HG03066 (cell line): ENCODE data around the gene PSMG3.

Experiments used
- ATAC-seq: cut with Tn5 transposase; IDR thresholded peaks from one replicate; pipeline ENCODE4 v1.9.1; 2021; ENCODE audit warnings: low read depth; ENCODE audit not compliant: unreplicated experiment

The PSMG3 gene

DNA sequence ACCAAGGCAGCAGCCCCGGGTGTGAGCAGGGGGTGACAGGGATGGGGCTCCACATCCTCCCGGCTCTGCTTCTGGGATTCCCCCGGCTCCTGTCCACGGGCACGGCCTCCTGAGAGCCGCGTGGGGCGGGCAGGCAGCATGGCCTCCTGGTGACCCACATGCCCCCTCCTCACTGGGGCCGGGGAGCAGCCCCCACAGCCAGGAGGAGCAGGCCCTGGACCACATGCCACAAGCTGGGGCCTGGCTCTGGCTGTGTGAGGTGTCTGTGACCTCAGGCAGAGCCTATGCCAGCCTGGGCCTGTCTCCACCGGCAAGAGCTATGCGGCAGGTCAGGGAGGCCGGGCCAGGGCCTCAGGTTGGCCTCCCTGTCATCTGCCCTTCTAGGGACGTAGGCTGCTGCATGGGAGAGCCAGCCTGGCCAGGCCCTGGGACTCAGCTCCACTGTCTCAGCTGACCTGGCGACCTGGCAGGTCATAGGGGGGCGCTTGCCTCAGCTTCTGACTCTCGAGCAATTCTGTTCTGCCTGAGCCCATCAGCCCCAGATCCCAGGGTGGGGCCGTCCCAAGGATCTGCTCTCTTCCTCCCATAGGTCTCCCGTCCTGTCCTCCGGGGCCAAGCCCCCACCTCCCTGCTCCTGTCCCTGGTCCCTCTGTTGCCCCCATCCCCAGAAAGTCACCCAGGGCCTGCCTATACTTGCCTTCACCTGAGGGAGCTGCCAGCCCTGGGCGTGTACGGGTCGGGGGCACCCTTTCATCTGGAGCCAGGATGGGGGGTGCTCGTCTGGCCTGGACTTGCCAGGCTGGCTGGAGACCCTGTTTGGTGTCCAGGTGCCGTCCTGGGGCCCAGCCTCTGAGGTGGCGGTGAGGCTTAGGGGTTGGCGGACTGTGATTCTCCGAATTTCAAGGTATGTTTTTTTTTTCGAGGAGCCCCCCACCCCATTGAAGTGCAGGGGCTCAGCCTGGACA lies 9.9 kb downstream of the PSMG3 start:
- ATAC-seq = no peak

DNA sequence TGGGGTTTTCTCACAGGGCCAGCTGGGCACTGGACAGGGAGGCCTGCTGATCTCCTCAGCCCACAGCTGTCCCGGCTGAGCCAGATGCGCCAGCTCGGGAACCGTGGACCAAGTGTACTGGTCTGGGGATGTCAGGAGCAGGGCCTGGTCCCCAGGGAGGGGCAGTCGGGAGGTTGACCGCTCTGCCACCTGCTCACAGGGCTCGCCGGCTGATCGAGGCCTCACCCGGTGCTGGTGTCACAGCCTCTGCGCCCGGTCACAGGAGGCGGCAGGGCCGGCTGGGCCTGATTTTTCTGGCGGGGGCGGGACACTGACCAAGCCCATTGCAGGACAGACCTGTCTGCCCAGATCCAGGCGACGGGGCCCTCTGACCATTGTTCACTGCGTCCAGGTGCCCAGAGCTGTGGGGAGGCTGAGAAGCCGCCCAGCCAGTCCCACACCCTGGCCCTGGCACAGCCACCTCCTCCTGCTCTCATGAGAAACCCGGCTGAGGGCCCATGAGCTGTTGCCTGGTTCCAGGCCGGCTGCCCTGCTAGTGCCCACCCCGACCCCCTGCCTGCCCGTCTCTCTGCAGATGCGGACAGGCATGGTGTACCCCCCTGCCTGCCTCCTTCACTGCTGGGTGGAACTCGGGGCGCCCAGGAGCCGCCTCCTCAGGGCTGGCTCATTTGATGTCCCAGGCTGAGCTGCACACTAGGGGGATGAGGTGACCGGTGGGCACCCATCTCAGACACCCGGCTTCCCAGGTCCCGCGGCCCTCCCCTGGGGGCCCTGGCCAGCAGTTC lies 10.8 kb downstream of the PSMG3 start:
- ATAC-seq = no peak

GRCh38 chr7:1558181-1558811 lies 11.5 kb downstream of the PSMG3 start:
- ATAC-seq = no peak

DNA sequence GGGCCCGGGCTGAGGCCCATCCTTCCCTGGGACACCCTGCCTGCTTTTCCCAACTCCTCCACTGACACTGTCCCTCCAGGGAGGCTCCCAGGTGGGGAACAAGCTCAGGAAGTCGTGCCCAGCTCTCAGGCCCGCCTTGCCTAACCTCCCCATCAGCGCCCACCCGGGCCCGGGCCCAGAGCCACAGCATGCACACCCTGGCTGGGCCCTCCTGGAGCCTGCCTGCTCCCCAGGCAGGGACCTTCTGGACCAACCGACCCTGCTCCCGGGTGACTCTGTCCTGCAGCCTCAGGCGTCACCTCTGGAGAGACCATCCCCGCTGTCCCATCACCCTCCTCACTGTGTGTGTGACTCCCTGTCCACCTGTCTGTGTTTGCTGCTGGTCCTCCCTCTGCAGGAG lies 12.1 kb downstream of the PSMG3 start:
- ATAC-seq = no peak

- ATAC-seq = no peak
These were observed 12.8 kb downstream of the PSMG3 start for GRCh38 chr7:1557006-1557405.

DNA sequence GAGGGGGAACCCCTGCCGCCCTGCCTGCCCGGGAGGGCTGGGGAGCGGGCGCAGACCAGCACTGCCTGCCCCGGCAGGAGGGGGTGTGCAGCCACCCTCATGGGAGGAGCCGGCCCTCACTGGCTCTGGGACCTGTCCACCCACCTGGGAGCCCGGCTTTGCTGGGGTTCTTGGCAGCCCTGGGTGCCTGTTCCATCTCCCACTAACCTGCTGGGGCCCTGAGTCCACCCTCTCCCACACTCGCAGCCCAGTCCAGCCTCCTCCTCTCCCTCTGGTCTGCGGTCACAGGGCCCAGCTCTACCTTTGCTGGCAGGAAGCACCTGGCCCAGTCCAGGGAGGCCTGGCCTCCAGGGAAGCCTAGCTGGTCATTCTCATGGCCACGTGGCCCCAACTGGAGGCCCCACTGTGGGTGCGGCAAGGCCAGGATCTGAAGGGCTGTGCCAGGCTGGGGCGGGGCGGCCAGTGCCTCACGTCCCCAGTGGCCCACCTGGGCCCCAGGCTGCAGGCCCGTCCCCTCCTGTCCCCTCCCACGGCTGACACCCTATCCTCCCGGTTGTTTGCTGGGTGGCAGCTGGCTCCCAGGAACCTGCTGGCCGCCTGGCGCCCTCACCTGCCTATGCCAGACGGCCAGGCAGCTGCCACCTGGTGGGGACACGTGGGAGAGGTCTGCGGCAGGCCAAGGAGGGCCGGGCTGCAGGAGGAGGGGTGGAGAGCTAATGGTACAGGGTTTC lies 13.9 kb downstream of the PSMG3 start, which contains the start of gene TMEM184A:
TSS of gene TMEM184A (minus strand) at position 393 of the 731 bp plus-strand sequence. CDS start 721 bp downstream, outside the sequence.
- no peak for ATAC-seq

DNA sequence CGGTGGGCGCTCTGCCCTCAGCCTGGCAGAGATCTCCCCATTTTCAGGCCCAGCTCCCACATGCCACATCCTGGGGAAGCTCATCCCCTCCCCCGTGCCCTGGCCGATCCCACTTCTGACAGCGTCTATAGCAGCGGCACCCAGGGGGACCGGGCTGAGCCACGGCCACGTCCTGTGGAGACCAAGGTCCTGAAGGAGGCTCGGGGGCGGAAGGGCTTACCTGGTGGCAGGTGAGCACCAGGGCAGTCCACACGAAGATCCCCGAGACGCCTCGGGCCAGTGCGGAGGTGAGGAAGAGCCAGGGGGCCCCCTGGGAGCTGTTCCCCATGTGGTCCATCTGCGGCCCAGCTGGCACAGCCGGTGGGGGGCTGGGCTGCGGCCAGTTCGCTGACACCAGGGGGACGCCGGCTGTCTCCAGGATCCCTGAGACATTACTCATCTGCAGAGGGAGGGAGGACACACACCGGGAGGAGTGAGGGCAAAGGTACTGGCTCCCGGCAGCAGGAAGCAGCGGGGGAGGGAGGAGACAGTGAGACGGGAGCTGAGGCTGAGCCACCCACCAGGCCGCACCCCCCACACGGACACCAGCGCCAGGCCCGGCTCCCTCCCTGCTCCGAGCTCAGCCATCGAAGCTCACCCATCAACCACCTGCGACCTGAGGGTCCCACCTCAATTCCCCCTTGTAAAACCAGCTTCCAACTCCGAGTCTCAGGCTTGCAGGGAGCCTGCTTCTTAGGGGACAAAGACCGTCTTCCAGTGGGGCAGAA lies 14.6 kb downstream of the PSMG3 start:
- no peak for ATAC-seq

GRCh38 chr7:1554333-1555045 lies 15.3 kb downstream of the PSMG3 start:
- no peak for ATAC-seq

DNA sequence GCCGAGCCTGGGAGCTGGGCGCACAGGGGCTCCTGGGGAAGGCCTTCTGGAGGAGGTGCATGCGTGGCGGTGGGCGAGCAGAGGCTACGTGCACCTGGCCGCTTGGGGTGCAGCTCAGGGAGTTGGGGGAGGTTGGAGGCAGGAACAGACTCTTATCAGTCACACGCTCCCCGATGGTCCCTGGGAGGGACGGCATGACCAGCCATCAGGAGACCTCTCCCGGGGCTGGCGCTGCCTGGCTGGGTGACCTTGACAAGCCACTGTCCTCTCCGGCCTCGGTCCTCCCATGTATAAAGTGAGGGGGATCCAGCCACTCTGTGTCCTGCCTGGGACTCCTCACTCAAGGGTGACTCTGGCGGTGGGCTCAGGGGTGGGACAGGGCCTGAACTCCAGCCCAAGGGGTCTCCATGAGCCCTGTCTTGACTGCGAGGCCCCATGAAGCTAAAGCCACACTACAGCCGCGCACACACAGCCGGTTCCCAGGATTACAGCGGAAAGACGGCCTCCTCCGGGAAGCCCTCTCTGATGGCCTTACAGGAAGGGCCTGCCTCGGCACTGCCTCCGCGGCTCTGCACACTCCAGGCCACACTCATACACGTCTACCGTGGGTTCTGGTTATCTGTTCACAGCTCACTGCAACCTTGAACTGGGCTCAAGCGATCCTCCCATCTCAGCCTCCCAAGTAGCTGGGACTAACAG lies 16.2 kb downstream of the PSMG3 start:
- ATAC-seq = no peak

GRCh38 chr7:1552200-1552599 lies 17.6 kb downstream of the PSMG3 start:
- ATAC-seq = no peak

DNA sequence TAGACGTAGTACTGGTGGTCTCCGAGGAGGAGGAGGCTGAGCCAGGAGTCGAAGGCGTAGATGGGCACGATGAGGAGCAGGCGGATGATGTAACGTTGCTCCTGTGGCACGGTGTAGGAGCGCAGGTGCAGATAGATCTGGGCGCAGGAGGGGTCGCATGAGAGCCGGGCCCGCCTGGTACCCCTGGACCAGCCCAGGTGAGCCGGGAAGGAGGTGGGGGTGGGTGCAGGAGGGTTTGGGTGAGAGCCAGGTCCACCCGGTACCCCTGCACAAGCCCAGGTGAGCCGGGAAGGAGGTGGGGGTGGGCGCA lies 19.0 kb downstream of the PSMG3 start:
- ATAC-seq = no peak

GRCh38 chr7:1550005-1550845 lies 19.6 kb downstream of the PSMG3 start:
- ATAC-seq = no peak

DNA sequence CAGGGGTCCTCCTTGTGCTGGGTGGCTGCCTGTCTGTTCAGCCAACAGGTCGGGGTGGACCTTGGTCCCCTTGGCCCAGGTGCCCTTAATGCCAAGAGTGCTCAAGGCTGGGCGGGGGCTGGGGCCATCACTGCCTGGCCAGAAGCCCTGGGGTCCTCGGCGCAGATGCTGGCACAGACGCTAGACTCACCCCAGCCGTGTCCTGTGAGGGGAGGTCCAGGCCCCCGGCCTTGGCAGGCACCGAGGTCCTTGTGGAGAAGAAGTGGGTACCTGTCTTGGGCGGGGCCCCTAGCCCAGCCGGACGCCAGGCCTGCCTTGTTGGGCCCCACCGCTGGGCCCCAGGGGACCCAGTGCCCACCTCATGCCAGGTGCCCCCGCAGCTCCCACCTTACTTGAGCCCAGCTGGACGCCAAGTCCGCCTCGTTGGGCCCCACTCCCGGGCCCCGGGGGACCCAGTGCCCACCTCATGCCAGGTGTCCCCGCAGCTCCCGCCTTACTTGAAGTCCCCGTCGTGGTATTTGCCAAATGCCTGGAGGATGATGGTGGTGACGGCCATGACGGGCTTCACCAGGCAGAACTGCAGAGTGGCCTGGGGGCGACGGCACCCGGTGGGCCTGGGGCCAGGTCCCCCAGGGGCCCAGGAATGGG lies 20.4 kb downstream of the PSMG3 start:
- no peak for ATAC-seq

- no peak for ATAC-seq
These were observed 20.9 kb downstream of the PSMG3 start for GRCh38 chr7:1548944-1549343.

GRCh38 chr7:1548438-1548831 lies 21.4 kb downstream of the PSMG3 start:
- no peak for ATAC-seq

DNA sequence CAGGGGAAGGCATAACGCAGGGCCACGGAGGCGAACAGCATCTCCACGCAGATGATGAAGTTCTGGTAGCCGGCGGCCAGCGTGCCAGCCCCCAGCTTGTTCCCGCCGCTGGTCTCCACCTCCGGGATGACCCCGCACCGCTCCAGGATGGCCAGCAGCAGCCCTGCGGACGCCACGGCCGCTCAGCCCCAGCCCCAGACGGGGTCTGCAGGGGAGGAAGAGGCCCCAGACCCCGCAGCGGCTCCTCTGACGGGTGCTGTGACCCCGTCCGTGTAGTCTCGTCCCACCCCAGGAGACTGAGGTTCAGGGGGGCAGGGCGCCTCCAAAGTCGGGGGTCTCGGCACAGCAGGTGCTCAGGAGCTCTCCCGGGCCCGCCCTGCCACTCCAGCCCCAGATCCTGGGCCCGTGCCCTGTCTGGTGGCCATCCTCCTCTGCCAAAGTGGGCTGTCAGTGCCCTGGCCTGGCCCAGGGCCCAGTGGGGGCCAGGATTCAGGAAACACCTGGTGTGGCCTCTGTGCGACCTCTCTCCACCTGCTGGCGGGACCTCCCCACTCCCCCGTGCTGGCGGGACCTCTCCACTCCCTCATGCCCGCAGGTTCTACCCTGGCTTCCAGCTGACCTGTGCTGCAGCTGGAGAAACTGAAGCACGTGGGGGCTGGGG lies 21.9 kb downstream of the PSMG3 start:
- ATAC-seq = no peak
